ENCODE measurements around the gene ACER3.
"Not testable (repeated sequence)": the region's sequence is repeated elsewhere in the genome, so short reads cannot be mapped to it uniquely, and the experiment has no call there.

ACER3 gene

GRCh38 chr11:76919887-76920746 is 59.4 kb downstream of the ACER3 start:
- peak; percentile 14 to 46 (median 23) for DNase-seq (ENCODE audit: low read depth in 3 of 3)

DNA sequence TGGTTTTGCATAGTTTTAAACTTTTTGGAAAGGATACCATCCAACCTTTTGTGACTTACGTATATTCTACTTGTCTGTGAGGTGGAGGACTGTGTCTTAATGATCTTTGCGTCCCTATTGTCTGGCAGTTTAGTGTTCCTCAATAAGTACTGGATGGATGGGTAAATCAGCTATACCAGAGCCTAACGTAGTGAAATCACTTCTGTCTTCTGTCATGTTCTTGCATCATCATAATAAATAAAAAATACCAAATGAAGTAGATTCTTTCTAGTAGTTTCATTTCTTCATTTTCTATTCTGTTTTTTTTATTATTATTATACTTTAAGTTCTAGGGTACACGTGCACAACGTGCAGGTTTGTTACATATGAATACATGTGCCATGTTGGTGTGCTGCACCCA is 66.4 kb downstream of the ACER3 start:
- no peak for DNase-seq (ENCODE audit: low read depth in 3 of 3)

GRCh38 chr11:76935042-76935441 is 74.3 kb downstream of the ACER3 start:
- DNase-seq (ENCODE audit: low read depth in 3 of 3): no peak

DNA sequence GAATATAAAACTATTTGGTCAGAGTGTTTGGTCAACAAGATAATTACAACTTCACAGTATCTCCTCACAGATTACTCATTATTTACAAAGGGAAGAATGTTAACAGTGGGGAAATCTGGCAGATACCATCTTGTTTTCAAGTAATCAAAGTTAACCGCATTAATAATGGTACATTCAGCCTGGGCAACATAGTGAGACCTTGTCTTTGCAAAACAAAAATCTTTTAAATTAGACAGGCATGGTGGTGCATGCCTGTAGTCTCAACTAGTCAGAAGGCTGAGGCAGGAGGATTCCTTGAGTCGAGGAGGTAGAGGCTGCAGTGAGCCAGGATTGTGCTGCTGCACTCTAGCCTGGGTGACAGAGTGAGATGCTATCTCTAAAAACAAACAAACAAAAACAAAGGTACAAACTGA is 78.5 kb downstream of the ACER3 start:
- no peak for DNase-seq (ENCODE audit: low read depth in 3 of 3)

- no peak for DNase-seq (ENCODE audit: low read depth in 3 of 3)
Observed at GRCh38 chr11:76944225-76944624, 83.5 kb downstream of the ACER3 start.

DNA sequence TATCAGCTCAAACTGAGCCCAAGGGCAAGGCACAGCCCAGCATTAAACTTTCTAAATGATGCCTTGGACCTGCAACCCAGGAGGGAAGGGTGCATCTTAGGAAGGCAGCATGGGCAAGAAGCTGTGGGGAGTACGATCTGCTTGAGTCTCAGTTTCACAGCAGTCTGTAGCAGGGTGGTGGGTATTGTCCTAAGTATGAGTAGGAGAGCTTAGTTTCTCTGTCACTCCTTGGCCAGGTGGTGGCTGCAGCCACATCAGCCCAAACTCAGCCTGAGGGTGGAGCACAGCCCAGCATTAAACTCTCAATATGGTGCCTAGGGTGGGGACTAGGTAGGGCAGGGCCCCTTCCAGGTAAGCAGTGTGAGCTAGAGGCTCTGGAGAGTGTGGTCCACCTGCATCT is 85.5 kb downstream of the ACER3 start:
- DNase-seq (ENCODE audit: low read depth in 3 of 3): no peak

- DNase-seq (ENCODE audit: low read depth in 3 of 3): no peak
Observed at GRCh38 chr11:76947190-76947589, 86.5 kb downstream of the ACER3 start.

DNA sequence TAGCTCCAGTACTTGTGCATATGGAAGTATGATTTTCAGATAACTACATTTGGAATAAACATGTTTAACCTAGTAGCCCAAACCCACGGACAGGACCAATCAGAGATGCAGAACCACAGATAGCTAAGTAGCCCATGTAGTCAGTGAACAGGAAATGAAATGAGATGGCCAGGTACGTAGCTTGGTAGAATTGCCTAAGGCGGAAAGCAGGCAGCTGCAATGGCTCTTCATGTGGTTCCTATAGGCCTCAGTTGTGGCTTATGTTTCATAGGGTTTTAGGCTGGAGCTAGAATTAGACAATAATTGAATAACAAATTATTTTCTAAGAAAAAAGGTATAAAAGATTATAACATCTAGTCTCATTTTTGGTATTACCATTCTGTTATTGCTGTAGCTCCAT is 87.1 kb downstream of the ACER3 start:
- no peak for DNase-seq (ENCODE audit: low read depth in 3 of 3)

- no peak for DNase-seq (ENCODE audit: low read depth in 3 of 3)
Observed at GRCh38 chr11:76955459-76956114, 94.9 kb downstream of the ACER3 start.

DNA sequence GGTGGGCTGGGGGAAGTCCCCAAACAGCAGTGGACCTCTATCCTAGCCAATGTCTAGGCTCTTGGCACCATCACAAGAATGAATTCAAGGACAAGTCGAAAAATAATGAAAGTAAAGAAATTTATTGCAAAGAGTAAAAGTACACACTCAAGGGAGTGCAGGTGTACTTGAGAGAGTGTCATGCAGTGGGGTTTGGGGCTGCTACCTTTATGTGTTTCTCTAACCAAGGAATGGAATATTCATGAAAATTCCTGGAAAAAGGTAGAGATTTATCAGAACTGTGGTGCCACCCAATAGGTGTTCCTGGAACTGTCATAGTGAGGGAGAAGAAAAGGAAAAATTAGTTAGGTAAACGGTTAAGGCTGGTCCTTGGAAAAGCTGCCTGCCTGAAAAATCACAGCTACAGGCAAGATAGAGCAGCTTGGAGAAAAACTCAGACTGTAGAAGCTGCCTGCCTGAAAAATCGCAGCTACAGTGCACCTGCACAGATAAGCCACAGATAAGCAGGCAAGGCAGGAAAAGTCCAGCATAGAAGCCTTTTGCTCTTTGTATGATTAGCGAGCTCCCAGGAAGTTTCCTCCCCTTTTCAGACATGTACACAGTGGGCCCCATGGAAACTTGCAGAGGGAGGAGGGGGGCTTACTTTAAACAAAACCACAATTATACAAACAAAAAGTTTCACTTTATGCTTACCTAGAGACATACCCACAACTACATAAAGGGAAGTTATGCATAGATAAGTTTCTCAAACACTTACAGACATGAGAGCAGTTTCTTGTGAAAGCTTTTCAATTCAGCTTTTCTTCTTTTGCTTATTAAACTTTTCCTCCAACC is 102.1 kb downstream of the ACER3 start:
- DNase-seq (ENCODE audit: low read depth in 3 of 3): no peak

GRCh38 chr11:76963417-76964168 is 102.9 kb downstream of the ACER3 start:
- DNase-seq (ENCODE audit: low read depth in 3 of 3): not testable (repeated sequence)

- no peak for DNase-seq (ENCODE audit: low read depth in 3 of 3)
Observed at GRCh38 chr11:76972051-76972450, 111.3 kb downstream of the ACER3 start.

GRCh38 chr11:76974179-76974891 is 113.6 kb downstream of the ACER3 start:
- no peak for DNase-seq (ENCODE audit: low read depth in 3 of 3)

DNA sequence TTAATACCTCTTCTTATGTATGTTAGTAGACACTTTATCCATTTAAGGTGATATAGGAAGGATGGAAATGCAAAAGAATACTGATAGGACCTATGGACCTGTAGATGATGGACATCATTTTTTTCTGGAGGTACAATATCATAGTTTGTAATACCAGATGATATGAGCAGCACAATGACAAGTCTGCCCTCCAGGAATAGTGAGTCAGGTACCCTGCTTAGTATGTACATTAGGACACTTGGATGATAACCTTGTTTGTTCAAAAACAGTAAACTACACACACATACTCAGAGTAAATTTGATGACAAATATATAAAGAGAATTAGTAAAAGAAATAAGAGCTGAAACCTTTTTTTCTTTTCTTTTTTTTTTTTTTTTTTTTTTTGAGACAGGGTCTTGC is 114.8 kb downstream of the ACER3 start:
- DNase-seq (ENCODE audit: low read depth in 3 of 3): no peak

DNA sequence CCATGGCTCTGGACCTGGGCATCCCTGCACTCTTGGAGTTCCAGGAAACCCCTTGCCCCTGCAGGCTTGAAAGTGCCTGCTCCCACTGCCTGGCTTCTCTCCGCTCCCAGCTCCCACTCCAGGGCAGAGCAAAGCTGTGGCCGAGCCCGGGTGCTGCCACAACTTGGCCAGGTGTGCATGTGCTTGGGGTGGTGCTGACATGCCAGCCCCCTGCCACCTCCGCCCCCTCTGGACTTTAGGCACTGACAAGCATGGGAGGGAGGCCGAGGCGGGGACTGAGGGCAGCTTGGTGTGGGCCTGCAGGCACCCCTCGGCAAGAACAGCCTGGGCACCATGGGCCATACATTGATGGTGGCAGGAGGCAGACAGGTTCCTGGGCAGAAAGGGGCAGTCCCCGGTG is 117.1 kb downstream of the ACER3 start:
- no peak for DNase-seq (ENCODE audit: low read depth in 3 of 3)

GRCh38 chr11:76978239-76978638 is 117.5 kb downstream of the ACER3 start:
- no peak for DNase-seq (ENCODE audit: low read depth in 3 of 3)

- DNase-seq (ENCODE audit: low read depth in 3 of 3): no peak
Observed at GRCh38 chr11:76978818-76979217, 118.1 kb downstream of the ACER3 start.

GRCh38 chr11:76980196-76980595 is 119.5 kb downstream of the ACER3 start:
- no peak for DNase-seq (ENCODE audit: low read depth in 3 of 3)

DNA sequence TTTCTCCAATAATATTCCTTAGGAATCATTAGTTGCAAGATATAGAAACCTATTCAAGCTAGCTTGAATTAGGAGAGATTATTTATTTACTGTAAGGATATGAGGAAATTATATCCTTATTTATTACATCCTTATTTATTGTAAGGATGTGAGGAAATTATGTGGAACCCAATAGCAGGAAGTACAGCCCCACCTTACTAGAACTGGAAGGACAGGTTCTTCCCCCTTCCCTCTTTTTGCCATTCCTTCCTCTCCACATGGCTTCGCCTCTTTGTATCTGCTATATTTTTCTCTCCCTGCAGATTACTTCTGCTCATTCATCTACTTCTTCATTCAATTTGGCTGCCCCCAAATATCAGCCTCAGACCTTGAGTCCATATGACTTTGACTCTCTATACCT is 124.0 kb downstream of the ACER3 start:
- DNase-seq (ENCODE audit: low read depth in 3 of 3): no peak

- no peak for DNase-seq (ENCODE audit: low read depth in 3 of 3)
Observed at GRCh38 chr11:76987203-76987602, 126.5 kb downstream of the ACER3 start.

- DNase-seq (ENCODE audit: low read depth in 3 of 3): no peak
Observed at GRCh38 chr11:76990628-76991027, 129.9 kb downstream of the ACER3 start.

Data from stimulated activated CD4-positive, alpha-beta T cell treated with anti-CD3 and anti-CD28 coated beads, TNF-alpha, amount 100 ng/mL, for 24 hours (primary cell).